ENCODE data around the gene SERHL2. TPM values are rescaled to one million over a fixed set of nuclear protein-coding genes. Genes with fewer than 3 reads are reported as not detected.

Gene SERHL2
- polyA plus RNA-seq, 4 donors: 5.3 to 8.3 (median 6.5) TPM

Other genes starting within 250 kb of the SERHL2 start
- 1 to 10 TPM in 2 of 4 donors, under 1 TPM in 2; 0.81 to 1.1 (median 1.0) TPM for gene NFAM1, start 121.6 kb upstream of the SERHL2 start, polyA plus RNA-seq (ENCODE audit: insufficient read length in 4 of 4)
- 10 to 100 TPM; 27.3 to 36.4 (median 31.6) TPM for gene RRP7A, start 34.2 kb upstream of the SERHL2 start, polyA plus RNA-seq (ENCODE audit: insufficient read length in 4 of 4)
- 100 to 1,000 TPM; 114 to 119 (median 116) TPM for gene POLDIP3, start 60.9 kb downstream of the SERHL2 start, polyA plus RNA-seq (ENCODE audit: insufficient read length in 4 of 4)
- gene ATP5MGL, start 86.6 kb downstream of the SERHL2 start, polyA plus RNA-seq (ENCODE audit: insufficient read length in 4 of 4): under 1 TPM in 1 of 4 donors, not detected in 3; 0.14 TPM
- gene CYB5R3, start 95.4 kb downstream of the SERHL2 start, polyA plus RNA-seq (ENCODE audit: insufficient read length in 4 of 4): 100 to 1,000 TPM; 147 to 175 (median 158) TPM
- 10 to 100 TPM; 15.8 to 27.4 (median 16.7) TPM for gene A4GALT, start 166.9 kb downstream of the SERHL2 start, polyA plus RNA-seq (ENCODE audit: insufficient read length in 4 of 4)